Measurements from ENCODE around the gene GARNL3.

Gene GARNL3

GRCh38 chr9:127273326-127273725 lies 8.8 kb downstream of the GARNL3 start:
- TF ChIP-seq, protein P1, sequence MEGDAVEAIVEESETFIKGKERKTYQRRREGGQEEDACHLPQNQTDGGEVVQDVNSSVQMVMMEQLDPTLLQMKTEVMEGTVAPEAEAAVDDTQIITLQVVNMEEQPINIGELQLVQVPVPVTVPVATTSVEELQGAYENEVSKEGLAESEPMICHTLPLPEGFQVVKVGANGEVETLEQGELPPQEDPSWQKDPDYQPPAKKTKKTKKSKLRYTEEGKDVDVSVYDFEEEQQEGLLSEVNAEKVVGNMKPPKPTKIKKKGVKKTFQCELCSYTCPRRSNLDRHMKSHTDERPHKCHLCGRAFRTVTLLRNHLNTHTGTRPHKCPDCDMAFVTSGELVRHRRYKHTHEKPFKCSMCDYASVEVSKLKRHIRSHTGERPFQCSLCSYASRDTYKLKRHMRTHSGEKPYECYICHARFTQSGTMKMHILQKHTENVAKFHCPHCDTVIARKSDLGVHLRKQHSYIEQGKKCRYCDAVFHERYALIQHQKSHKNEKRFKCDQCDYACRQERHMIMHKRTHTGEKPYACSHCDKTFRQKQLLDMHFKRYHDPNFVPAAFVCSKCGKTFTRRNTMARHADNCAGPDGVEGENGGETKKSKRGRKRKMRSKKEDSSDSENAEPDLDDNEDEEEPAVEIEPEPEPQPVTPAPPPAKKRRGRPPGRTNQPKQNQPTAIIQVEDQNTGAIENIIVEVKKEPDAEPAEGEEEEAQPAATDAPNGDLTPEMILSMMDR (IDR thresholded peaks at IDR 0.05; ENCODE audit: control insufficient read depth, extremely low read depth, insufficient read depth), result no peak
- DNase-seq (ENCODE audit: low read depth), result no peak
- no peak overlapping the region for H3K4me3 ChIP-seq (ENCODE audit: low read depth, low read length)

DNA sequence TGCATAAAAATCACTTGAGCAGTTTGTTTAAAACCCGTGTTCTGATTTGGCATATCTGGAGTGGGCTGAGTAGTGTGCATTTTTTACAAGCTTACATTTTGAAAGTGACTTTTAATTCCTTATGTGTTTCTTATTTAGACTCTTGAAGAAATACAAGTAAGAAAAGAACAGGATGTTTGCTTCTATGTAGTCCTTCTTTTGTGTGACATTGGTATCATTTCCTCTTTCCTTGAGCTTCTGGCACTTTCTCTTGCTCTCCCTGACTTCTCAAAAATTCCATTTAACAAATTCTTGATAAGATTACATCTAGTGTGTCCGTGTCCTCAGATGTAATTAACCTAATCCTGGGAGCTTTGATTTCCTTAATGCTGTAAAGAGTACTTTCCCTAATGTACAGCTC lies 12.5 kb downstream of the GARNL3 start:
- TF ChIP-seq, protein P1 (IDR thresholded peaks at IDR 0.05; ENCODE audit: control insufficient read depth, extremely low read depth, insufficient read depth), result no peak
- no peak for DNase-seq (ENCODE audit: low read depth)
- H3K4me3 ChIP-seq (ENCODE audit: low read depth, low read length), result no peak overlapping the region

GRCh38 chr9:127277770-127278169 lies 13.2 kb downstream of the GARNL3 start:
- H3K4me3 ChIP-seq (ENCODE audit: low read depth, low read length), result no peak overlapping the region
- TF ChIP-seq, protein P1 (IDR thresholded peaks at IDR 0.05; ENCODE audit: control insufficient read depth, extremely low read depth, insufficient read depth), result no peak
- no peak for DNase-seq (ENCODE audit: low read depth)

DNA sequence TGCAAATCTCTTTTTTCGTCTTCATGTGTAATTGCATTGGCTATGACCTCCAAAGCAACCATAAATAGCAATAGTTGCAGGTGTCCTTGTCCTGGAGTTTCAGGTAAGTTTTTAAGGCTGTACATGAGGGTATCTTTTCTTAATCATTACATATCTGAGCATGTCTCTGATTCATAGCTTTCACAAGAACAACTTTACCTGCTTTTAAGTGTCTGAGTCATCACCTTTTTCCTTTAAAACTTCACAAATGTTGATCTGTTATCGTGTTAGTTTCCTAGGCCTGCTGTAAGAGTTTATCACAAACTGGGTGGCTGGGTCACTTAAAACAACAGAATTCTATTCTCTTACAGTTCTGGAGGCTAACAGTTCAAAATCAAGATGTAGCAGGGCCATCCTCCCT lies 13.8 kb downstream of the GARNL3 start:
- TF ChIP-seq, protein P1 (IDR thresholded peaks at IDR 0.05; ENCODE audit: control insufficient read depth, extremely low read depth, insufficient read depth), result no peak
- no peak for DNase-seq (ENCODE audit: low read depth)

GRCh38 chr9:127279717-127280285 lies 15.2 kb downstream of the GARNL3 start:
- TF ChIP-seq, protein P1 (IDR thresholded peaks at IDR 0.05; ENCODE audit: control insufficient read depth, extremely low read depth, insufficient read depth), result no peak
- no peak for DNase-seq (ENCODE audit: low read depth)
- no peak overlapping the region for H3K4me3 ChIP-seq (ENCODE audit: low read depth, low read length)

More for the DNA sequence above, 13.8 kb downstream of the GARNL3 start:
- H3K4me3 ChIP-seq (ENCODE audit: low read depth, low read length), result no peak overlapping the region

DNA sequence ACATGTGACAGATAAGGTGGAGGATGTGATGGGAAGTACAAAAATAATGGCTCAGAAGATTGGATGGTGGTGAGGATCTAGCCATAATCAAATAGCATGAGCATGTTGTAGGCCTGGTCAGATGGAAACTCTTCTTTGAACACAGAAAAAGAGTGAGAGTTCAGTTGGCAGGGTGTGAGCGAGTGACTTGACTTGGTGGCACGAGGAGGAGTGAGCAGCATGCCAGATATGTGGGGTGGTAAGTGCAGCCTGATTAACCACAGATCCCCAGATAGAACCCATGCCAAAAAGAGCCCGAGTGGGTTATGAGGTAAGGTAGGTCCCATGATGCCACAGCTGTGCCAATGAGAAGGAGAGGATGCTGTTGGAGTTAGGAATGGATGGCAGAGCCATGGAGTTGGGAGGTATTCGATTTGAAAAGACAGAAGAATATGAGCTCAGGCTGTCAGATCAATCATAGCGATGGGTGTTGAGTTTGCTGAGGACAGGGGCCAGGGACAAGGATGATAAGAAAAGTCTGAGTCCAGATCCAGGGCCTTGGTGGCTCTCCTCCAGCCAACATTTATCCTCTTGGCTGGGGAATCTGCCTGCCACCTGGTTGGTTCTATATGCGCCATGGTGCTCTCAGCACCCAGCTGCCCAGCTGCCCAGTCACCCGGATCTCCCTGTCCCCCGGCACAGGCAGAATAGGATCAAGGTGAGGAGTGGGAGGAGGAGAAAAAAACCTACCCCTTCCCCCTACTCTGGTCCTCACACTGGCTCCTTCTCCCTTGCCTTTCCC lies 16.5 kb downstream of the GARNL3 start:
- TF ChIP-seq, protein P1 (IDR thresholded peaks at IDR 0.05; ENCODE audit: control insufficient read depth, extremely low read depth, insufficient read depth), result no peak
- no peak overlapping the region for H3K4me3 ChIP-seq (ENCODE audit: low read depth, low read length)
- DNase-seq (ENCODE audit: low read depth), result no peak
